Stimulated activated CD8-positive, alpha-beta memory T cell treated with anti-CD3 and anti-CD28 coated beads, Interleukin-12 subunit alpha, Interleukin-12 subunit beta, amount 100 ng/mL, for 4 hours (primary cell): Measurements from ENCODE around the gene CDS2.

Experiments
- DNase-seq: peaks from one replicate; pipeline ENCODE4 v3.0.0-alpha.2; 2020; ENCODE audit warnings: low read depth

Gene CDS2

DNA sequence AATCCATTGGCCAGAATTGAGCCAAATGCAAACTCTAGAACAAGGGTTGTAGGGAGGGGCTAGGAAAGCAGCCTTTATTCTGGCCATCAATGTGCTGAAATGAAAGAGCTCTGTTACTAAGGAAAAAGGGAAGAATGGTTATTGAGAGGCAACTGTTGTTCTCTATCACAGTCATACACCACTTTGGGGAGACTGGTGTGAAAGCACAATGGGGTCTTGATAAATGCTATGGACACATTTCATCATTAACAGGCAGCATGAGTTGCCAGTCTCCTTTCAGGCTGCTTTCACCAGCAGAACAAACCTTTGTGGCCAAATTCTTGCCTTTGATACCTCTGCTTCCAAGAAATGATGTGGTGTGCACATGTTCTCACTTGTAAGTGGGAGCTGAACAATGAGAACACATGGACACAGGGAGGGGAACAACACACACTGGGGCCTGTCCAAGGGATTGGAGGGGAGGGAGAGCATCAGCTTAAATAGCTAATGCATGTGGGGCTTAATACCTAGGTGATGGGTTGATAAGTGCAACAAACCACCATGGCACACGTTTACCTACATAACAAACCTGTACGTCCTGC, 86.2 kb downstream of the CDS2 start:
- no peak for DNase-seq

DNA sequence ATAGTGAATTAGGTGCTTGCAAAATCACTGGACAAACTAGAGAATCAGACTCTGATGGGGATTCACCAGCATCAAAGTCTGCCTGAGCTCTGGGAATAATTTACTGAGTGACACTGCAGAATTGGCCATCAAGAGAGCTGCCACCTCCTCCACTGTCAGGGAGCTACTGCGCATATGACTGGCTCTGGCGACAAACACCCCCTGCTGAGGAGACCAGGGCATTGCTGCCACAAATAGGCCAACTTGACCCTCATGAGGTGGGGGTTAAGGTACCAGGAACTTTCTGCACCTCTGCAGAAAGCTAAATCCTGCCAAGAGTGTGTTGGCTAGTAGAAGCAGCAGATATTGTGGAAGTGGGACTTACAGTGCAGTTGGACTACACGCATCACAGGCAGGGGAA, 88.0 kb downstream of the CDS2 start:
- no peak for DNase-seq

GRCh38 chr20:5215672-5216304, 89.0 kb downstream of the CDS2 start:
- no peak for DNase-seq

GRCh38 chr20:5216663-5217062, 89.9 kb downstream of the CDS2 start:
- DNase-seq: no peak

- DNase-seq: no peak
Measured at GRCh38 chr20:5217616-5218015, 90.8 kb downstream of the CDS2 start.

GRCh38 chr20:5220321-5221060, 93.7 kb downstream of the CDS2 start:
- no peak for DNase-seq

- DNase-seq: no peak
Measured at GRCh38 chr20:5221061-5221430, 94.2 kb downstream of the CDS2 start.

- no peak for DNase-seq
Measured at GRCh38 chr20:5222919-5223634, 96.3 kb downstream of the CDS2 start.

GRCh38 chr20:5230544-5230943, 103.7 kb downstream of the CDS2 start:
- no peak for DNase-seq

GRCh38 chr20:5234158-5234557, 107.3 kb downstream of the CDS2 start:
- DNase-seq: no peak

- no peak for DNase-seq
Measured at GRCh38 chr20:5234978-5235377, 108.2 kb downstream of the CDS2 start.
